NOMO-1 (cell line): ENCODE results near the gene TBC1D22A.

Experiments
- DNase-seq, 2 experiments: peaks; one replicate each; lab custom pipeline; 2025; ENCODE audit not compliant: unreplicated experiment in 2 of 2; lab: John Stamatoyannopoulos, UW

Gene TBC1D22A

GRCh38 chr22:46980392-46980791, 217.9 kb downstream of the TBC1D22A start:
- no peak for DNase-seq

DNA sequence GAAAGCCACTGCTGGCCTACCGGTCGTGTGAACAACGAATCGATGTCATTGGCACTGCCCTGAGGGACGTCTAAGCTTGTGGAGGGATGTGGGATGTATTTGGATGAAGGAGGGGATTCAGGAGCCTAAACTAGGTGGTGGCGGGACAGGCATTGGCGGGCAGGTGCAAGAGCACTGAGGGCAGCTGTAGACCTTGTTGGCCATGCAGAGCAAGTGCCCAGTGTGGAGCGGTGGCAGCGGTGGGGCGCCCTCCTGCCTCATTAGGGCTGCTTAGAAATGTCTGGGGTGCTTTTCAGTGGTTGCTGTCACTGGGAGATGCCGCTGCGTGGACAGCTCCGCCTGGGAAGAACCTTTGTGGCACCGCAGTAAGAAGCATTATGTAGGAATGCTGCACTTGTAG, 220.2 kb downstream of the TBC1D22A start:
- DNase-seq = no peak

DNA sequence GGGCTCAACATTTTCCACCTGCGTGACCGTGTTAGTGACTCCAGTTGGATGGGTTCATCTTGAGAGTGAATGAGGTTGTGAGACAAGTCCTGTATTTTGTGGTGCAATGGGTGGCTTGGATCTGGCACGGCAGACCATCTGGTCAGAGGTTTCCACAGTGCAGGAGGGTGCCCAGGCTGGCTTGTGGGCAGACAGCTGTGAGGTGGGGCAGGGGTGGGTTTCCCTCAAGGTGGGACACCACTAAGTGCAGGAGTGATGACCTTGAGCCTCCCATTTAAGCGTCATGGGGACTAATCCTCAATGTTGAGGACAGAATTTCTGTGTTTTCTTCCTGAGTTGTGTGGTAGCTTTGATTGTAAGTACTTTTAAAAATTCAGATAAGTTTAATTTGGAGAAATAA, 220.6 kb downstream of the TBC1D22A start:
- DNase-seq = no peak

DNA sequence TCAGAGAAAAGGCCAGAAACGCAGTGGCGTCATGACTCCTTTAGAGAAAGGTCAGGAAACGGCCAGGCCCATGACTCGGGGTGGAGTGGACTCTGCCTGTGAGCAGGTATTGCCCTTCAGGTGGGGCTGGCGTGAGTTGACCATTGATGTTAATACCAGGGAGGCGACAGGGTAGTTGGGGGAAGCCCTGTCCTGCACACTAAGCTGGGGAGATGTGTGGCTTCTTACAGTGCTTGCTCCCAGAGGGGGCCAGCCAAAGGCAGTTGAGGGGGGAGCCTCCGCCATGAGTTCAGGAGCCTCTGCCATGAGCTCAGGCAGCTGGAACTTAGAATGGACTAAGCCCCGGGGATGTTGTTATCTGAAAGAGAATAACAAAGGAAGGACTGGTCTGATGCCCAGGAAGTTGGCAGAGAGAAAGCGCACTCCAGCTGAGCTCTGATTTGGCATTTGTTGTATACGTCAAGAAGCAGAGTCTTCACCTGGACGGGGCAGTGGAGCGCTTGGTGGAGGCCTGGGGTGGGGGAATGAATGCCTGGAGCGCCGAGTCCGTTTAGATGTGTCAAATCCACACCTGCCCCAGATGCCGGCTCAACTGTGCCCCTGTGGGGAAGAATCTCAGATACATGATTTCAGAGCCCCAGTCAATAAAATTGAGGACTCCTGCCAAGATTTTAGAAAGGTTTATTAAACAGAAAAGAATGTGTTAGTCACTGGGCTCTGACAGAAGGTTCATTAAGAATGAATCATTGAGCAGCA, 222.5 kb downstream of the TBC1D22A start:
- no peak for DNase-seq

DNA sequence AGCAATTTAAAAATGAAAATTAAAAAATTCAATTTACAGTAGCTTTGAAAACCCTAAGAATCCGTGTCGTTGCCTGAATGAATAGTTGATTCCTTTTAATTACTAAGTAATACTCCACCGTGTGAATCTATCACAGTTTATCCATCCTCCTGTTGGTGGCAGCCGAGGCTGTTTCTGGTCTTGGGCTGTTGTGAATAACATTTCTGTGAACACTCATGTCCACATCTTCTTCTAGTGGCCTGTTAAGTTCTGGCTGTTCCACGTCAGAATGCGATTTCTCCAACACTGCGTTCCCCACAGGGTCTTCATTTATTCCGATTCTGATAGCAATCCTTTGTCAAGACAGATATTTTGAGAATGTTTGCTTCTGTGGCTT, 223.0 kb downstream of the TBC1D22A start:
- no peak for DNase-seq

- DNase-seq = no peak
Measured at GRCh38 chr22:46986788-46987187, 224.3 kb downstream of the TBC1D22A start.

DNA sequence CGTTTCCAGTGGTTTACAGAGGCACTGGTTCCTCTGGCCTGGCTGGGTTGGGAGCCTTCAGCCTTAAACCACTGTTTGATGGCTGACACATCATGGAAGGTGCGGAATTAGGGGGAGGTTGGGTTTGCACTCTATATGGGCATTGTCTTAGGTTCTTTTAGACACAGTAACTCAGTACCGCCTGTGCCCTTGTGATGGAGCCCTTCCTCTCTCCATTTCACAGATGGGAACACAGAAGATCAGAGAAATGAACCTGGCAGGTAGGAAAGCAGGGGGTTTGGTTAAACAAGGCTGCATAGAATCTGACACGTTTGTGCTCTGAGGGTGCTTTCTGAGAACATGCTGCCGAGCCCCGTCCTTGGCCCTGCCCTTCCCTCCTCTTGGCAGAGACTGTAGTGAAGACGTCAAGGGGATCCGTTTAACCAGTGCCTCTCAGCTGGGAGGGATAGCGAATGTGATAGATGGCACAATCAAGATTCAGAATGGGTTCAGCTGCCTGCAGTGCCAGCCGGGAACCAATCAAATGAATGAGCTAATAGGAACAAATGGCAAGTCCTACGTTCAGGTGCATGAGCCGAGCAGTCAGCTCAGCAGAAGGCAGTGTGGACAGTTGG, 228.6 kb downstream of the TBC1D22A start:
- no peak for DNase-seq

DNA sequence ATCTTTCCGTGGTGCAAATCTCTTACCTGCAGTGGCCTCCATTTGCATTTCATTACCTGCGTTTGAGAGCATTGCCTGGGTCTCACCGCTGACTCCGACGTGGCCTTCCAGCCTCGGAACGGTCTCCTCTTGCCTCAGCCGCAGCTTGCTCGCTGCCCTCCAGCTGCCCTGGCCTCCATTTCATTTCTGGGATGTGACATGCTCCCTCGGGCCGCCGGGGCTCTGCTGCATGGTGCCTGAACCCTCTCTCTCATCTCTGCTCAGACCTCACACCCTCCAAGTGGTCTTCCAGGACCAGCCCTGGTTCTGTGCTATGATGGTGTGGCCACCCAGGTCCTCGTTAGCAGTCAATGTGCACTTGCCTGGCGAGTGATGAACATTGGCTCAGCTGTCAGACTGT, 229.2 kb downstream of the TBC1D22A start:
- no peak for DNase-seq

DNA sequence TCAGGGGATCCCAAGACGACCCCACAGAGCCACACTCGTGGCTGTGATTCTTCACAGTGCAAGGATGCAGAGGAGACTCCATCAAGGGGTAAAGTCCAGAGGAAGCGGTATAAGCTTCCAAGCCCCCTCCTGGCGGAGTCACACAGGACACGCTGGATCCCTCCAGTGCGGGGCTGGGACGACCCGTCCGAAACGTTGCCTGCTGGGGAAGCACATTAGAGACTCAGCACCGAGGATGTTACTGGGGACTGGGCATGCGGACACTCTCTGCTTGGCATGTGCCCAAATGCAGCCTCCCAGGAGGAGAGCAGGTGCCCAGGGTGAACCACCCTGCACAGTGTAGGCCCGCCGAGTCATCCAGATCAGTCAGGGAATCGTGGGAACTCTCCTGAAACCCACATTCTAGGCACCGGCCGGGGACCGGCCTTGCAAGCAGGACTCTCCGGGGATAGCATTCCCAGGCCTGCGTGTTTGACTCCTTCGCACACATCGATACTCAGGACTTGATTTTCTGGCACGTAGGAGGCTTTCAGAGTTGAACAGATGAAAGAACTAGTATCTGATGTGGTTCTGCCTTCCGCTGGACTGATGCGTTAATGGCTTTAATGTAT, 229.8 kb downstream of the TBC1D22A start:
- DNase-seq = no peak

- DNase-seq = no peak
Measured at GRCh38 chr22:46993633-46994032, 231.2 kb downstream of the TBC1D22A start.

- DNase-seq = no peak
Measured at GRCh38 chr22:46994265-46994664, 231.8 kb downstream of the TBC1D22A start.

- DNase-seq = no peak
Measured at GRCh38 chr22:46994983-46995382, 232.5 kb downstream of the TBC1D22A start.

- no peak for DNase-seq
Measured at GRCh38 chr22:46995501-46996360, 233.3 kb downstream of the TBC1D22A start.

GRCh38 chr22:46996595-46997310, 234.3 kb downstream of the TBC1D22A start:
- DNase-seq = no peak

GRCh38 chr22:46997311-46997970, 235.0 kb downstream of the TBC1D22A start:
- DNase-seq = no peak

DNA sequence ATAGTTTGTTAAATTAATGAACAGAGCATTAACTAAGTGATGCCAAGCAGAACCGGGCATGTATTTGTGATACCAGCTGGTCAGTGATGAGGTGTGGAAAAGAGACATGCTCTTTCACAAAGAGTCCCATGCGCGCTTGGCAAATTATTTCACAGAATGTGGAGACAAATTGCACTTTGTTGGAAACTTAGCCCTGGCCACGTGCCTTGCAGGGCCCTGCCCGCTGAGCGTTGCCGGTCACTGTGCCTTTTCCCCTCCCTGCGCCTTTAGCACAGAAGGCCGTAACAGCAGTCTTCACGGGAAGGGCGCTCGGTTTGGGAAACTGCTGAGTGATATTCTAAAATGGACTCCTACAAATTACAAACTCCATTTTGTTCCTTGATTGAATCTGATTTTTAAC, 235.9 kb downstream of the TBC1D22A start:
- no peak for DNase-seq

DNA sequence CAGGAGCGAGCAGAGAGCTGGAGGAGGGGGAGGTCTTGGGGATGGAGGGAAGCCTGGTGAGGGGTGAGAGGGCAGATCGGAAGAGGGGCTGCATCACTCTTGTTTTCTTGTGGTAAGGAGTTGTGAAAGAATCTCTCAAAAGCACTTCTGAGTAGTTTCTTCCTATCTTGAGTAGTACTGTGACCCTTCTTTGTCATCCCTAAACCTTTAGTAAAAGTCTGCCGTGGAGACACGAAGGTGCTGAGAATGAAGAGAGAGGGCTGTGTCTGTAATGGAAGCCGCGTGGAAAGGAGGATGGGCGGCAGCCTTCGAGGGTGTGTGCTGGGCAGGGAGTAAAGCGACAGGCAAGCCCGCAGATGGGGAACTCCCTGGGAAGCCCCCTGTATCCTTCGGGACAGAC, 237.8 kb downstream of the TBC1D22A start:
- DNase-seq = no peak

DNA sequence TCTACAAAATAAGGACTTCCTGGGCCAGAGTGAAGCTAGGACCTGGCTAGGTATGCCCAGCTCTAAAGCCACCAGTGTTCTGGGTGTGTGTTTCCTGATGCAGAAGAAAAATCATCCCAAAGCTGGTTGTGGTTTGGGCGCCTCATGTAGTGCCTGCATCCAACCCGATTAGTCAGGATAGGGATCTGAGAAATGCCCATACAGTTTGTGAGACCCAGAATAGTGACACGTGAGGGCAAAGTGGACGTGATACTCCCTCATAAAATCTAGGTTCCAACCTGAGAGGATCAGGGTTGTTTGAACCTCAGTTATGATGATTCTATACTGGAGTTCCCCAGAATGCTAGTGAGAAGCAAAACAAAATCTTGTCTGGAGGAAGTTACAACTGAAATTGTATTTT, 238.4 kb downstream of the TBC1D22A start:
- no peak for DNase-seq

- DNase-seq = no peak
Measured at GRCh38 chr22:47001288-47001687, 238.8 kb downstream of the TBC1D22A start.

- DNase-seq = no peak
Measured at GRCh38 chr22:47002692-47003091, 240.2 kb downstream of the TBC1D22A start.
